GM12878 (cell line): ENCODE results near the gene KAZN. TPM values are rescaled to one million over a fixed set of nuclear protein-coding genes. Genes with fewer than 3 reads are reported as not detected.

Source experiments
- ATAC-seq: fragments of 200-7000 bp; cut with Tn5 transposase; 3 replicates; pipeline ENCODE4 v1.9.1; 2020; ENCODE audit warnings: mild to moderate bottlenecking, moderate library complexity
- BruUV-seq: library from RNA; stranded (reverse); fragments of 400-500 nt; replicated peaks from 2 replicates; lab custom pipeline; 2021; lab: Mats Ljungman, UMichigan
- CTCF ChIA-PET: fragments of 300-600 bp; sonication (Branson Sonifier 250); formaldehyde crosslinking; extraction: SDS; loops from one replicate; lab custom pipeline; 2021; ENCODE audit warnings: inconsistent platforms; lab: Yijun Ruan, JAX
- POLR2A ChIA-PET: fragments of 350-600 bp; formaldehyde crosslinking; extraction: SDS; loops from one replicate; lab custom pipeline; 2021; ENCODE audit warnings: inconsistent platforms; lab: Charles Lee
- RAD21 ChIA-PET: fragments of 300-600 bp; sonication (Branson Sonifier 250); formaldehyde crosslinking; loops from one replicate; lab custom pipeline; 2023; ENCODE audit warnings: antibody characterized with exemption; ENCODE audit not compliant: unreplicated experiment; lab: Charles Lee
- SMC1A ChIA-PET: fragments of 300-600 bp; sonication (Branson Sonifier 250); formaldehyde crosslinking; loops from one replicate; lab custom pipeline; 2023; ENCODE audit not compliant: unreplicated experiment, uncharacterized antibody; lab: Charles Lee
- DNase-seq: peaks from one replicate; pipeline ENCODE4 v3.0.0-alpha.2; 2011; ENCODE audit warnings: low read depth, low spot score
- FAIRE-seq: peaks from 3 replicates; lab custom pipeline; 2011; peaks lifted over from hg19 to GRCh38; lab: Jason Lieb, UNC
- H2AFZ ChIP-seq: 2 replicates; pipeline ENCODE4 v1.6.0; 2011; ENCODE audit warnings: low read depth, low read length, control low read depth; ENCODE audit not compliant: control insufficient read depth
- H3K27ac ChIP-seq: 2 replicates; pipeline ENCODE4 v1.5.1; 2011; ENCODE audit warnings: control low read depth; ENCODE audit not compliant: control insufficient read depth, insufficient read depth
- H3K27me3 ChIP-seq, 2 experiments: replicated peaks in 1 of 2; 2 replicates each; pipeline versions ENCODE4 v1.6.0 to v1.6.1; 2011; ENCODE audit warnings: low read length in 1 of 2; ENCODE audit not compliant: control insufficient read depth in 2 of 2, insufficient read depth in 2 of 2
- H3K36me3 ChIP-seq, 2 experiments: 2 replicates each; pipeline ENCODE4 v1.5.1; 2011; ENCODE audit warnings: low read length in 1 of 2; ENCODE audit not compliant: control insufficient read depth in 2 of 2, insufficient read depth in 2 of 2
- H3K4me1 ChIP-seq: 2 replicates; pipeline ENCODE4 v1.6.1; 2011; ENCODE audit warnings: mild to moderate bottlenecking, low read length, moderate library complexity, mixed read lengths; ENCODE audit not compliant: control insufficient read depth, insufficient read depth
- H3K4me2 ChIP-seq: 2 replicates; pipeline ENCODE4 v1.6.0; 2011; ENCODE audit warnings: control low read depth; ENCODE audit not compliant: control insufficient read depth, insufficient read depth
- H3K4me3 ChIP-seq: fragments of 200-600 bp; sonication (generic); 2 replicates; pipeline ENCODE4 v1.5.1; 2016
- H3K79me2 ChIP-seq: 2 replicates; pipeline ENCODE4 v1.6.0; 2011; ENCODE audit warnings: low read length; ENCODE audit not compliant: control insufficient read depth, insufficient read depth
- H3K9ac ChIP-seq: 2 replicates; pipeline ENCODE4 v1.8.0; 2011; ENCODE audit warnings: low read length, control low read depth, mixed read lengths; ENCODE audit not compliant: control insufficient read depth, insufficient read depth
- H3K9me3 ChIP-seq: replicated peaks from 3 replicates; pipeline ENCODE4 v1.5.1; 2011; ENCODE audit warnings: mild to moderate bottlenecking, low read length; ENCODE audit not compliant: control insufficient read depth, insufficient read depth
- H4K20me1 ChIP-seq: 2 replicates; pipeline ENCODE4 v1.6.0; 2011; ENCODE audit not compliant: control insufficient read depth, insufficient read depth
- ATF7 ChIP-seq: fragments of 450-650 bp; IDR thresholded peaks from 2 replicates; pipeline ENCODE4 v1.6.1; 2016; ENCODE audit warnings: low read depth, mild to moderate bottlenecking
- BACH1 ChIP-seq: fragments of 450-650 bp; IDR thresholded peaks from 2 replicates; pipeline ENCODE4 v1.6.1; 2017; ENCODE audit warnings: mild to moderate bottlenecking, borderline replicate concordance
- BHLHE40 ChIP-seq, 2 experiments: fragments of 450-650 bp in 1 of 2; IDR thresholded peaks; 2 replicates each; pipeline ENCODE4 v1.6.1; 2011 to 2017; ENCODE audit warnings: low read depth in 2 of 2, borderline replicate concordance in 1 of 2, improper control_type of control experiment in 1 of 2, low read length in 1 of 2, mild to moderate bottlenecking in 1 of 2
- BRCA1 ChIP-seq: IDR thresholded peaks from 2 replicates; pipeline ENCODE4 v1.6.1; 2011; ENCODE audit warnings: low read depth, low read length, improper control_type of control experiment
- EZH2 ChIP-seq: IDR thresholded peaks from 2 replicates; pipeline ENCODE4 v1.6.1; 2012; ENCODE audit warnings: low read depth, mild to moderate bottlenecking, control low read depth, inconsistent platforms, low read length, borderline replicate concordance; ENCODE audit not compliant: control insufficient read depth
- HDAC6 ChIP-seq: fragments of 200-600 bp; sonication (generic); IDR thresholded peaks from one replicate; pipeline ENCODE4 v1.8.0; 2017; ENCODE audit warnings: antibody characterized with exemption; ENCODE audit not compliant: unreplicated experiment
- NBN ChIP-seq: fragments of 450-650 bp; IDR thresholded peaks from 2 replicates; pipeline ENCODE4 v1.6.1; 2016
- NR2F1 ChIP-seq: fragments of 450-650 bp; conservative IDR thresholded peaks from 2 replicates; pipeline ENCODE4 v1.6.1; 2017; ENCODE audit warnings: mild to moderate bottlenecking
- PAX8 ChIP-seq: fragments of 450-650 bp; IDR thresholded peaks from 2 replicates; pipeline ENCODE4 v1.6.1; 2017; ENCODE audit warnings: mild to moderate bottlenecking, moderate library complexity
- RUNX3 ChIP-seq: IDR thresholded peaks from 2 replicates; pipeline ENCODE4 v1.6.1; 2012; ENCODE audit warnings: low read length, inconsistent platforms
- STAT1 ChIP-seq: fragments of 450-650 bp; conservative IDR thresholded peaks from 2 replicates; pipeline ENCODE4 v1.6.1; 2014; ENCODE audit warnings: antibody characterized with exemption, mild to moderate bottlenecking
- TARDBP ChIP-seq: IDR thresholded peaks from 2 replicates; pipeline ENCODE4 v1.6.1; 2016; ENCODE audit warnings: borderline replicate concordance
- ZBED1 ChIP-seq: IDR thresholded peaks from 2 replicates; pipeline ENCODE4 v1.6.1; 2016; ENCODE audit warnings: borderline replicate concordance
- ZNF207 ChIP-seq: fragments of 450-650 bp; IDR thresholded peaks from 2 replicates; pipeline ENCODE4 v1.6.1; 2014; ENCODE audit warnings: antibody characterized with exemption, mild to moderate bottlenecking, borderline replicate concordance
- ZNF274 ChIP-seq: IDR thresholded peaks from one replicate; pipeline ENCODE4 v1.8.0; 2011; ENCODE audit not compliant: insufficient read length, insufficient read depth
- WGBS: methylation state at CpG from one replicate; pipeline ENCODE4 v1.1.6; 2016; ENCODE audit warnings: low lambda C conversion rate; ENCODE audit not compliant: insufficient replicate concordance, insufficient coverage; ENCODE audit errors: missing lambda C conversion rate; 5-methylcytosine and 5-hydroxymethylcytosine counted together
- in situ Hi-C: fragments of 300-500 bp; cut with MboI; formaldehyde crosslinking; loops from 9 replicates; pipeline ENCODE4 v1.14.3; 2018; ENCODE audit warnings: mixed read lengths
- intact Hi-C: fragments of 100-400 bp; cut with micrococcal nuclease; formaldehyde crosslinking; loops from one replicate; pipeline ENCODE4 v1.14.2; 2022; ENCODE audit not compliant: unreplicated experiment
- polyA plus RNA-seq, 11 experiments: library from polyadenylated mRNA; depleted of rRNA in 4 of 11; unstranded in 6 of 11; stranded (reverse) in 5 of 11; fragments of >200 nt; fragmentation: Nextera tagmentation in 4 of 11; fragmentation: Illumina TruSeq in 1 of 11; extraction: Ambion mirVana in 4 of 11; extraction: Trizol in 1 of 11; gene quantifications; 1 replicate in 1 of 11; 2 replicates in 10 of 11; pipeline versions ENCODE4 v1.2.1 to v1.2.3, GENCODE V29; 2011 to 2016; ENCODE audit warnings: inconsistent platforms in 2 of 11, missing spikeins in 2 of 11, low read depth in 1 of 11
- total RNA-seq, 4 experiments: library from RNA; depleted of rRNA in 3 of 4; stranded (reverse); fragments of >200 nt in 3 of 4; fragmentation: Illumina TruSeq in 1 of 4; extraction: Trizol in 1 of 4; gene quantifications; 2 replicates each; pipeline versions ENCODE4 v1.2.1 to v1.2.3, GENCODE V29; 2013 to 2021
- TF ChIP-seq, protein P1 (sequence below): fragments of 450-650 bp; IDR thresholded peaks from 2 replicates; pipeline ENCODE4 v1.6.1; 2016; ENCODE audit warnings: mild to moderate bottlenecking

KAZN gene
- total and polyA plus RNA-seq, 10 of the 15 experiments (the other 5 are each of a cell fraction or from before 2014, with no cell fraction given): 0.72 to 4.0 (median 1.2) TPM

DNA sequence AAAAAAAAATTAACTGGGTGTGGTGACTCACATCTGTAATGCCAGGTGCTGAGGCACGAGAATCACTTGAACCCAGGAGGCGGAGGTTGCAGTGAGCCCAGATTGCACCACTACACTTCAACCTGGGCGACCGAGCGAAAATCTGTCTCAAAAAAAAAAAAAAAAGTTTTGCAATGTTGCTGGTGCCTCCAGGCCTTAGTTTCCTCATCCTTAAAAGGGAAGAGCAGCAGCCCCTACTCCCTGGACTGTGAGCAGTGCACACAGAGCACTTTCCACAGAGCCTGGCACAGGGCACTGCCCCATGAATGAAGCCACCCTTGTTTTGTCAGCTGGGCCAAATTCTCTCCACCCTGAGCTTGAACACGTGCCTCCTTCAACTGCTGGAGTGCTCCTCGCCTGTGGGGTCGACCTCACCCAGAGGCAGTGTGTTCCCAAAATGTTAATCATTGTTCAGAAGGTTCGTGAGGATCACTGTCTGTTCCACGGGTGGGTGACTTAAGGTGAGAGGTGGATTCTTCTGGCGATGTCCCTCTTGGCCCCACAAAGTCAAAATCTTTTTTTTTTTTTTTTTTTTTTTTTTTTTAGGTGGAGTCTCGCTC, 402.9 kb downstream of the KAZN start:
- DNase-seq: no peak
- in situ Hi-C loops: no loop called here

More for the DNA sequence above, 402.9 kb downstream of the KAZN start:
- Histone ChIP-seq H3K4me2 (no peak overlapping the region), H3K9ac (no peak overlapping the region), H3K79me2 (no peaks in the 10 kb centered on the region), H3K27ac (no peak overlapping the region), H3K27me3 (no peaks in the 10 kb centered on the region), H3K36me3 (no peaks in the 10 kb centered on the region), H4K20me1 (no peaks in the 10 kb centered on the region), H2AFZ (no peak overlapping the region), H3K4me3 (no peak overlapping the region), H3K4me1 (no peaks in the 10 kb centered on the region; the same call in 1 of the 2 replicates), H3K9me3 (no peaks in the 10 kb centered on the region)
- no peak for ATAC-seq
- ChIA-PET SMC1A (no interaction called here), CTCF (no interaction called here), RAD21 (no interaction called here), POLR2A (no interaction called here)
- FAIRE-seq: no peak
- BruUV-seq: no TSS peak
- no peak for TF ChIP-seq HDAC6
- TF ChIP-seq TARDBP: no peak
- no peak for TF ChIP-seq ZNF207
- TF ChIP-seq, protein P1, sequence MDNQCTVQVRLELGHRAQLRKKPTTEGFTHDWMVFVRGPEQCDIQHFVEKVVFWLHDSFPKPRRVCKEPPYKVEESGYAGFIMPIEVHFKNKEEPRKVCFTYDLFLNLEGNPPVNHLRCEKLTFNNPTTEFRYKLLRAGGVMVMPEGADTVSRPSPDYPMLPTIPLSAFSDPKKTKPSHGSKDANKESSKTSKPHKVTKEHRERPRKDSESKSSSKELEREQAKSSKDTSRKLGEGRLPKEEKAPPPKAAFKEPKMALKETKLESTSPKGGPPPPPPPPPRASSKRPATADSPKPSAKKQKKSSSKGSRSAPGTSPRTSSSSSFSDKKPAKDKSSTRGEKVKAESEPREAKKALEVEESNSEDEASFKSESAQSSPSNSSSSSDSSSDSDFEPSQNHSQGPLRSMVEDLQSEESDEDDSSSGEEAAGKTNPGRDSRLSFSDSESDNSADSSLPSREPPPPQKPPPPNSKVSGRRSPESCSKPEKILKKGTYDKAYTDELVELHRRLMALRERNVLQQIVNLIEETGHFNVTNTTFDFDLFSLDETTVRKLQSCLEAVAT: no peak
- TF ChIP-seq EZH2: no peak
- no peak for TF ChIP-seq NBN
- TF ChIP-seq ZNF274: no peak
- no peak for TF ChIP-seq STAT1
- no peak for TF ChIP-seq ZBED1
- TF ChIP-seq BHLHE40 (IDR thresholded peaks at IDR 0.05; ENCODE audit: borderline replicate concordance in 1 of 2, low read depth in 2 of 2, low read length in 1 of 2): no peak
- TF ChIP-seq RUNX3: no peak
- no peak for TF ChIP-seq BACH1
- no peak for TF ChIP-seq PAX8
- TF ChIP-seq NR2F1: no peak
- TF ChIP-seq BRCA1: no peak
- no peak for TF ChIP-seq ATF7
- intact Hi-C loops: no loop called here
- WGBS: 26% methylated on average over 11 of the region's 12 CpGs
